ENCODE measurements around the gene ACOX3.

ACOX3 gene

DNA sequence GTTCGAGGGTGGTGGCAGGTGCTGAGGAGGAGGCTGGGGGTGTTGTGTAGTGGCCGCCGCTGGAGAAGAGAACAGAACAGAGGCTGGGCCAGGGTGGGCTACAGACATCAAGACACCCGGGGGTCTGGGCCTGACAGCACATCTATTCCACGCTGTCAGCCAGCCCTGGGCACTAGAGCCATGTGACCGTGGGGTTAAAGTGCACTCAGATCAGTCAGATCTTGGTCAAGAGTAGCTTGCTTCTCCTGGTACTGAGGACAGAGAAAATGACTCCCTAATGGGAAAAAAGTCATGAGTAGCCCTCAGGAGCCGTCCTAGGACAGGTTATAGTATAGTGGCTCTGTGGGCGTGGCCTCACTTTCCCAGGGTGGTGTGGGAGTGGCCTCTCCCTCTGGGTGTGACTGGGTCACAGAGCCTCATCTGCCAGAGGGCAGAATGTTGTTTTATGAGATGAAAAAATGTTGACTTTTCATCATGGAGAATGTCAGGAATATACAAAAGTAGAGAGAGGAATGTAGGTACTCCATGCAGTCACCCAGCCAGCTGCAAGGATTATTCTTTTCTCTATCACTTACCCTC, 19.4 kb upstream of the ACOX3 start:
- no peak overlapping the region for H3K4me3 ChIP-seq (ENCODE audit: control insufficient read depth, low read depth, low read length)
- TF ChIP-seq, protein P1, sequence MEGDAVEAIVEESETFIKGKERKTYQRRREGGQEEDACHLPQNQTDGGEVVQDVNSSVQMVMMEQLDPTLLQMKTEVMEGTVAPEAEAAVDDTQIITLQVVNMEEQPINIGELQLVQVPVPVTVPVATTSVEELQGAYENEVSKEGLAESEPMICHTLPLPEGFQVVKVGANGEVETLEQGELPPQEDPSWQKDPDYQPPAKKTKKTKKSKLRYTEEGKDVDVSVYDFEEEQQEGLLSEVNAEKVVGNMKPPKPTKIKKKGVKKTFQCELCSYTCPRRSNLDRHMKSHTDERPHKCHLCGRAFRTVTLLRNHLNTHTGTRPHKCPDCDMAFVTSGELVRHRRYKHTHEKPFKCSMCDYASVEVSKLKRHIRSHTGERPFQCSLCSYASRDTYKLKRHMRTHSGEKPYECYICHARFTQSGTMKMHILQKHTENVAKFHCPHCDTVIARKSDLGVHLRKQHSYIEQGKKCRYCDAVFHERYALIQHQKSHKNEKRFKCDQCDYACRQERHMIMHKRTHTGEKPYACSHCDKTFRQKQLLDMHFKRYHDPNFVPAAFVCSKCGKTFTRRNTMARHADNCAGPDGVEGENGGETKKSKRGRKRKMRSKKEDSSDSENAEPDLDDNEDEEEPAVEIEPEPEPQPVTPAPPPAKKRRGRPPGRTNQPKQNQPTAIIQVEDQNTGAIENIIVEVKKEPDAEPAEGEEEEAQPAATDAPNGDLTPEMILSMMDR (IDR thresholded peaks at IDR 0.05; ENCODE audit: control insufficient read depth, insufficient read depth, low read depth, low read length, missing control alignments), result no peak
- no peak for DNase-seq (ENCODE audit: low read depth)

DNA sequence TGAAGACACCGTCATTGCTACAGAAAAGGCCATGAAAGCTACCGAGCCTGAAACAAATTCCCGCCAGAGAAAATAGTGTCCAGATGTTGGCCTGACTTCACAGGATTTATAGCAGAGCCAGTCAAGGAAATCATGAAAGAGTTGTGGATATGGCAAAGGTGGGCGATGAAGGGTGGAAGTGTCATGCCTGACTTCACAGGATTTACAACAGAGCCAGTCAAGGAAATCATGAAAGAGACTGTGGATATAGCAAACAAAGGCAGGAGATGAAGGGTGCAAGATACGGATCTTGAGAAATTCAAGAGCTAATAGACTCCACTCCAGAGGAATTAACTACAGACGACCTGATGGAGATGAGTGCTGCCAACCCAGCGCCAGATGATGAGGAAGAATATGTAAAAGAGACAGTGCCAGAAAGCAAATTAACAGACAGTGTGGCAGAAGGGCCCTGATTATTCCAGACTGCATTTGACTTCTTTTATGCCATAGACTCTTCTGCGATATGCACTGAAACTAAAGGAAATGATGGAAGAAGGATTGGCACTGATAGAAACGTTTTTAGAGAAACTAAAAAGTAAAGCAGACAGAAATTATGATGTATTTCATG, 17.2 kb upstream of the ACOX3 start:
- DNase-seq (ENCODE audit: low read depth), result no peak
- no peak overlapping the region for H3K4me3 ChIP-seq (ENCODE audit: control insufficient read depth, low read depth, low read length)
- TF ChIP-seq, protein P1 (IDR thresholded peaks at IDR 0.05; ENCODE audit: control insufficient read depth, insufficient read depth, low read depth, low read length, missing control alignments), result no peak

DNA sequence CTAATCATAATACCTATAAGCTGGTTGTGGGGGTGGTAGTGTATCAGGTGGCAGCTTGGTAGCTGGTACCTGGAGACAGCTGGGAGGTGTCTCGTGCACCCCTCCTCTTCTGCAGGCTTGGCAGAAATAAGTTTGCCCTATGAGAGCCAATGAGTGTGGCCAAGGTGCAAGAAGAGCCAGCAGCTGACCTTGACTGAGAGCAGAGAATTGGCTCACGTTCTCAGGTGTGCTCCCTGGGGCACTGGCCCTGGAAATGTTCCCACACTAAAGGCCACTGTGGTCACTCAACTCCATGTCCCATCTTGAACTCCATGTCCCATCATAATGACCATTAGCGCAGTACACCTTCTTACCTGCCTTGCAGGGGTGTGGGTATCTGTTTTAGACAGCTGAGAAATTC, 13.4 kb upstream of the ACOX3 start:
- TF ChIP-seq, protein P1 (IDR thresholded peaks at IDR 0.05; ENCODE audit: control insufficient read depth, insufficient read depth, low read depth, low read length, missing control alignments), result no peak
- H3K4me3 ChIP-seq (ENCODE audit: control insufficient read depth, low read depth, low read length), result no peak overlapping the region
- no peak for DNase-seq (ENCODE audit: low read depth)

GRCh38 chr4:8451440-8452182, 11.1 kb upstream of the ACOX3 start:
- no peak for DNase-seq (ENCODE audit: low read depth)

GRCh38 chr4:8446122-8446521, 5.6 kb upstream of the ACOX3 start:
- no peak overlapping the region for H3K4me3 ChIP-seq (ENCODE audit: control insufficient read depth, low read depth, low read length)
- DNase-seq (ENCODE audit: low read depth), result no peak
- TF ChIP-seq, protein P1 (IDR thresholded peaks at IDR 0.05; ENCODE audit: control insufficient read depth, insufficient read depth, low read depth, low read length, missing control alignments), result no peak

More at GRCh38 chr4:8451440-8452182, 11.1 kb upstream of the ACOX3 start:
- TF ChIP-seq, protein P1 (IDR thresholded peaks at IDR 0.05; ENCODE audit: control insufficient read depth, insufficient read depth, low read depth, low read length, missing control alignments), result no peak
- no peak overlapping the region for H3K4me3 ChIP-seq (ENCODE audit: control insufficient read depth, low read depth, low read length)

DNA sequence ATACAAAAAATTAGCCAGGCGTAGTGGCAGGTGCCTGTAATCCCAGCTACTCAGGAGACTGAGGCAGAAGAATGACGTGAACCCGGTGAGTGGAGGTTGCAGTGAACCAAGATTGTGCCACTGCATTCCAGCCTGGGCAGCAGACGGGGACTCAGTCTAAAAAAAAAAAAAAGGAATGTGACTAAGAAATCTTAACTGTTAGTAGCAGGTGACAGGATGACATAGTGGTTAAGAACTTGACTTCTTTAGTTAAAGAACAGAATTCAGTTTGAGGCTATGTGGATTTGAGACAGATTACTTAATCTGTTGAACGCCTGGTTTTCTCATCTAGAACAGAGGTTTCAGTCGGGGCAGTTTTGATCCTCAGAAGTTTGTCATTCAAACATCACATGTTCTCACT, 3.3 kb upstream of the ACOX3 start:
- no peak for DNase-seq (ENCODE audit: low read depth)
- H3K4me3 ChIP-seq (ENCODE audit: control insufficient read depth, low read depth, low read length), result no peak overlapping the region
- TF ChIP-seq, protein P1 (IDR thresholded peaks at IDR 0.05; ENCODE audit: control insufficient read depth, insufficient read depth, low read depth, low read length, missing control alignments), result no peak

All from AG09309 (cell line).